ENCODE measurements around the gene SIGLECL1. TPM values are rescaled to one million over a fixed set of nuclear protein-coding genes. Genes with fewer than 3 reads are reported as not detected.

The SIGLECL1 gene
- total and polyA plus RNA-seq, 2 experiments from 2014 or later: not detected

DNA sequence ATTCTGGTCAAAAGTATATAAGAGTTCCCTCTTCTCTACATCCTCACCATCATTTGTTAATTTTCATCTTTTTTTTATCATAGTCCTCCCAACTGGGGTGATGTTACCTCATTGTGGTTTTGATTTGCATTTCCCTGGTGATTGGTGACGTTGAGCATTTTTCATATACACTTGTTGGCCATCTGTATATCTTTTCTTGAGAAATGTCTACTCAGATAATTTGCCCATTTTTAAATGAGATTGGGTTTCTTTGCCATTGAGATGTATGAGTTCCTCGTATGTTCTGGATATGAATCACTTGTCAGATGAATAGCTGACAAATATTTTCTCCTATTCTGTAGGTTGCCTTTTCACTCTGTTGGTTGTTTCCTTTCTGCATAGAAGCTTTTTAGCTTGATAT, 23.6 kb upstream of the SIGLECL1 start (continued):
- TF ChIP-seq, protein P1, sequence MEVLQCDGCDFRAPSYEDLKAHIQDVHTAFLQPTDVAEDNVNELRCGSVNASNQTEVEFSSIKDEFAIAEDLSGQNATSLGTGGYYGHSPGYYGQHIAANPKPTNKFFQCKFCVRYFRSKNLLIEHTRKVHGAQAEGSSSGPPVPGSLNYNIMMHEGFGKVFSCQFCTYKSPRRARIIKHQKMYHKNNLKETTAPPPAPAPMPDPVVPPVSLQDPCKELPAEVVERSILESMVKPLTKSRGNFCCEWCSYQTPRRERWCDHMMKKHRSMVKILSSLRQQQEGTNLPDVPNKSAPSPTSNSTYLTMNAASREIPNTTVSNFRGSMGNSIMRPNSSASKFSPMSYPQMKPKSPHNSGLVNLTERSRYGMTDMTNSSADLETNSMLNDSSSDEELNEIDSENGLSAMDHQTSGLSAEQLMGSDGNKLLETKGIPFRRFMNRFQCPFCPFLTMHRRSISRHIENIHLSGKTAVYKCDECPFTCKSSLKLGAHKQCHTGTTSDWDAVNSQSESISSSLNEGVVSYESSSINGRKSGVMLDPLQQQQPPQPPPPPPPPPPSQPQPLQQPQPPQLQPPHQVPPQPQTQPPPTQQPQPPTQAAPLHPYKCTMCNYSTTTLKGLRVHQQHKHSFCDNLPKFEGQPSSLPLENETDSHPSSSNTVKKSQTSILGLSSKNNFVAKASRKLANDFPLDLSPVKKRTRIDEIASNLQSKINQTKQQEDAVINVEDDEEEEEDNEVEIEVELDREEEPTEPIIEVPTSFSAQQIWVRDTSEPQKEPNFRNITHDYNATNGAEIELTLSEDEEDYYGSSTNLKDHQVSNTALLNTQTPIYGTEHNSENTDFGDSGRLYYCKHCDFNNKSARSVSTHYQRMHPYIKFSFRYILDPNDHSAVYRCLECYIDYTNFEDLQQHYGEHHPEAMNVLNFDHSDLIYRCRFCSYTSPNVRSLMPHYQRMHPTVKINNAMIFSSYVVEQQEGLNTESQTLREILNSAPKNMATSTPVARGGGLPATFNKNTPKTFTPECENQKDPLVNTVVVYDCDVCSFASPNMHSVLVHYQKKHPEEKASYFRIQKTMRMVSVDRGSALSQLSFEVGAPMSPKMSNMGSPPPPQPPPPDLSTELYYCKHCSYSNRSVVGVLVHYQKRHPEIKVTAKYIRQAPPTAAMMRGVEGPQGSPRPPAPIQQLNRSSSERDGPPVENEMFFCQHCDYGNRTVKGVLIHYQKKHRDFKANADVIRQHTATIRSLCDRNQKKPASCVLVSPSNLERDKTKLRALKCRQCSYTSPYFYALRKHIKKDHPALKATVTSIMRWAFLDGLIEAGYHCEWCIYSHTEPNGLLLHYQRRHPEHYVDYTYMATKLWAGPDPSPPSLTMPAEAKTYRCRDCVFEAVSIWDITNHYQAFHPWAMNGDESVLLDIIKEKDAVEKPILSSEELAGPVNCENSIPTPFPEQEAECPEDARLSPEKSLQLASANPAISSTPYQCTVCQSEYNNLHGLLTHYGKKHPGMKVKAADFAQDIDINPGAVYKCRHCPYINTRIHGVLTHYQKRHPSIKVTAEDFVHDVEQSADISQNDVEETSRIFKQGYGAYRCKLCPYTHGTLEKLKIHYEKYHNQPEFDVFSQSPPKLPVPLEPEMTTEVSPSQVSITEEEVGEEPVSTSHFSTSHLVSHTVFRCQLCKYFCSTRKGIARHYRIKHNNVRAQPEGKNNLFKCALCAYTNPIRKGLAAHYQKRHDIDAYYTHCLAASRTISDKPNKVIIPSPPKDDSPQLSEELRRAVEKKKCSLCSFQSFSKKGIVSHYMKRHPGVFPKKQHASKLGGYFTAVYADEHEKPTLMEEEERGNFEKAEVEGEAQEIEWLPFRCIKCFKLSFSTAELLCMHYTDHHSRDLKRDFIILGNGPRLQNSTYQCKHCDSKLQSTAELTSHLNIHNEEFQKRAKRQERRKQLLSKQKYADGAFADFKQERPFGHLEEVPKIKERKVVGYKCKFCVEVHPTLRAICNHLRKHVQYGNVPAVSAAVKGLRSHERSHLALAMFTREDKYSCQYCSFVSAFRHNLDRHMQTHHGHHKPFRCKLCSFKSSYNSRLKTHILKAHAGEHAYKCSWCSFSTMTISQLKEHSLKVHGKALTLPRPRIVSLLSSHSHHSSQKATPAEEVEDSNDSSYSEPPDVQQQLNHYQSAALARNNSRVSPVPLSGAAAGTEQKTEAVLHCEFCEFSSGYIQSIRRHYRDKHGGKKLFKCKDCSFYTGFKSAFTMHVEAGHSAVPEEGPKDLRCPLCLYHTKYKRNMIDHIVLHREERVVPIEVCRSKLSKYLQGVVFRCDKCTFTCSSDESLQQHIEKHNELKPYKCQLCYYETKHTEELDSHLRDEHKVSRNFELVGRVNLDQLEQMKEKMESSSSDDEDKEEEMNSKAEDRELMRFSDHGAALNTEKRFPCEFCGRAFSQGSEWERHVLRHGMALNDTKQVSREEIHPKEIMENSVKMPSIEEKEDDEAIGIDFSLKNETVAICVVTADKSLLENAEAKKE (CRISPR knock-in tag; IDR thresholded peaks at IDR 0.05): no peak
- TF ChIP-seq ZNF331 (CRISPR knock-in tag; IDR thresholded peaks at IDR 0.05; ENCODE audit: low read depth): no peak
- no peak for TF ChIP-seq EZH2phosphoT487 (IDR thresholded peaks at IDR 0.05; ENCODE audit: unreplicated experiment)
- no peak for TF ChIP-seq POLR2AphosphoS5 (IDR thresholded peaks at IDR 0.05; ENCODE audit: low read depth)
- TF ChIP-seq ZNF114 (CRISPR knock-in tag; IDR thresholded peaks at IDR 0.05): no peak
- no peak for TF ChIP-seq EZH2 (IDR thresholded peaks at IDR 0.05; ENCODE audit: low read depth, unreplicated experiment)

DNA sequence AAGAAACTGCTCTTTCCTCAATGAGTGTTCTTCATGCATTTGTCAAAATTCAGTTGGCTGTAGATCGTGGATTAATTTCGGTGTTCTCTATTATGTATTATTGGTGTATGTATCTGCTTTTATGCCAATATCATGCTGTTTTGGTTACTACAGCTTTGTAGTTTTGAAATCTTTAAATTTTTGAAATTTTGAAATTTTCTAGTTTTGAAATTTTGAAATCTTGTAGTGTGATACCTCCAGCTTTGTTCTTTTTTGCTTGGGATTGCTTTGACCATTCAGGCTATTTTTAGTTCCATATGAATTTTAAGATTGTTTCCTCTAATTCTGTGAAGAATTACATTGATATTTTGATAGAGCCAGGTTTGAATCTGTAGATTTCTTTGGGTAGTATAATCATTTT, 22.9 kb upstream of the SIGLECL1 start:
- Mint-ChIP-seq H3K4me3 (no peak overlapping the region), H3K4me1 (no peaks in the 10 kb centered on the region), H3K36me3 (ENCODE audit: low read depth) (peaks cover 4% of the 10 kb centered on the region; the same call in 1 of the 3 replicates), H3K27me3 (ENCODE audit: insufficient read depth, low read depth, poor library complexity) (peaks cover 5% of the 10 kb centered on the region), H3K27ac (no peak overlapping the region), H3K9me3 (peaks cover 80% of the 10 kb centered on the region)
- Histone ChIP-seq H3K4me1 (ENCODE audit: insufficient read depth) (no peaks in the 10 kb centered on the region), H3K79me2 (replicated peaks; ENCODE audit: insufficient read depth) (no peaks in the 10 kb centered on the region), H3K36me3 (ENCODE audit: insufficient read depth) (no peaks in the 10 kb centered on the region), H3F3A (replicated peaks; ENCODE audit: low read depth) (no peaks in the 10 kb centered on the region), H3K4me2 (no peak overlapping the region), H3K4me3 (no peak overlapping the region), H3K27ac (ENCODE audit: low read depth) (no peak overlapping the region), H3K27me3 (ENCODE audit: insufficient read depth) (no peaks in the 10 kb centered on the region), H2AFZ (no peak overlapping the region), H3K9me2 (ENCODE audit: insufficient read depth) (no peaks in the 10 kb centered on the region), H4K20me1 (replicated peaks; ENCODE audit: insufficient read depth) (no peaks in the 10 kb centered on the region)
- TF ChIP-seq ZNF331 (CRISPR knock-in tag; IDR thresholded peaks at IDR 0.05; ENCODE audit: low read depth): no peak
- TF ChIP-seq JUNB (IDR thresholded peaks at IDR 0.05; ENCODE audit: unreplicated experiment): no peak
- TF ChIP-seq, protein P2, sequence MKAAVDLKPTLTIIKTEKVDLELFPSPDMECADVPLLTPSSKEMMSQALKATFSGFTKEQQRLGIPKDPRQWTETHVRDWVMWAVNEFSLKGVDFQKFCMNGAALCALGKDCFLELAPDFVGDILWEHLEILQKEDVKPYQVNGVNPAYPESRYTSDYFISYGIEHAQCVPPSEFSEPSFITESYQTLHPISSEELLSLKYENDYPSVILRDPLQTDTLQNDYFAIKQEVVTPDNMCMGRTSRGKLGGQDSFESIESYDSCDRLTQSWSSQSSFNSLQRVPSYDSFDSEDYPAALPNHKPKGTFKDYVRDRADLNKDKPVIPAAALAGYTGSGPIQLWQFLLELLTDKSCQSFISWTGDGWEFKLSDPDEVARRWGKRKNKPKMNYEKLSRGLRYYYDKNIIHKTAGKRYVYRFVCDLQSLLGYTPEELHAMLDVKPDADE (IDR thresholded peaks at IDR 0.05): no peak
- TF ChIP-seq, protein P3, sequence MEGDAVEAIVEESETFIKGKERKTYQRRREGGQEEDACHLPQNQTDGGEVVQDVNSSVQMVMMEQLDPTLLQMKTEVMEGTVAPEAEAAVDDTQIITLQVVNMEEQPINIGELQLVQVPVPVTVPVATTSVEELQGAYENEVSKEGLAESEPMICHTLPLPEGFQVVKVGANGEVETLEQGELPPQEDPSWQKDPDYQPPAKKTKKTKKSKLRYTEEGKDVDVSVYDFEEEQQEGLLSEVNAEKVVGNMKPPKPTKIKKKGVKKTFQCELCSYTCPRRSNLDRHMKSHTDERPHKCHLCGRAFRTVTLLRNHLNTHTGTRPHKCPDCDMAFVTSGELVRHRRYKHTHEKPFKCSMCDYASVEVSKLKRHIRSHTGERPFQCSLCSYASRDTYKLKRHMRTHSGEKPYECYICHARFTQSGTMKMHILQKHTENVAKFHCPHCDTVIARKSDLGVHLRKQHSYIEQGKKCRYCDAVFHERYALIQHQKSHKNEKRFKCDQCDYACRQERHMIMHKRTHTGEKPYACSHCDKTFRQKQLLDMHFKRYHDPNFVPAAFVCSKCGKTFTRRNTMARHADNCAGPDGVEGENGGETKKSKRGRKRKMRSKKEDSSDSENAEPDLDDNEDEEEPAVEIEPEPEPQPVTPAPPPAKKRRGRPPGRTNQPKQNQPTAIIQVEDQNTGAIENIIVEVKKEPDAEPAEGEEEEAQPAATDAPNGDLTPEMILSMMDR (conservative IDR thresholded peaks at IDR 0.05; ENCODE audit: low read depth in 2 of 2): no peak
- TF ChIP-seq, protein P4, sequence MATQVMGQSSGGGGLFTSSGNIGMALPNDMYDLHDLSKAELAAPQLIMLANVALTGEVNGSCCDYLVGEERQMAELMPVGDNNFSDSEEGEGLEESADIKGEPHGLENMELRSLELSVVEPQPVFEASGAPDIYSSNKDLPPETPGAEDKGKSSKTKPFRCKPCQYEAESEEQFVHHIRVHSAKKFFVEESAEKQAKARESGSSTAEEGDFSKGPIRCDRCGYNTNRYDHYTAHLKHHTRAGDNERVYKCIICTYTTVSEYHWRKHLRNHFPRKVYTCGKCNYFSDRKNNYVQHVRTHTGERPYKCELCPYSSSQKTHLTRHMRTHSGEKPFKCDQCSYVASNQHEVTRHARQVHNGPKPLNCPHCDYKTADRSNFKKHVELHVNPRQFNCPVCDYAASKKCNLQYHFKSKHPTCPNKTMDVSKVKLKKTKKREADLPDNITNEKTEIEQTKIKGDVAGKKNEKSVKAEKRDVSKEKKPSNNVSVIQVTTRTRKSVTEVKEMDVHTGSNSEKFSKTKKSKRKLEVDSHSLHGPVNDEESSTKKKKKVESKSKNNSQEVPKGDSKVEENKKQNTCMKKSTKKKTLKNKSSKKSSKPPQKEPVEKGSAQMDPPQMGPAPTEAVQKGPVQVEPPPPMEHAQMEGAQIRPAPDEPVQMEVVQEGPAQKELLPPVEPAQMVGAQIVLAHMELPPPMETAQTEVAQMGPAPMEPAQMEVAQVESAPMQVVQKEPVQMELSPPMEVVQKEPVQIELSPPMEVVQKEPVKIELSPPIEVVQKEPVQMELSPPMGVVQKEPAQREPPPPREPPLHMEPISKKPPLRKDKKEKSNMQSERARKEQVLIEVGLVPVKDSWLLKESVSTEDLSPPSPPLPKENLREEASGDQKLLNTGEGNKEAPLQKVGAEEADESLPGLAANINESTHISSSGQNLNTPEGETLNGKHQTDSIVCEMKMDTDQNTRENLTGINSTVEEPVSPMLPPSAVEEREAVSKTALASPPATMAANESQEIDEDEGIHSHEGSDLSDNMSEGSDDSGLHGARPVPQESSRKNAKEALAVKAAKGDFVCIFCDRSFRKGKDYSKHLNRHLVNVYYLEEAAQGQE (IDR thresholded peaks at IDR 0.05; ENCODE audit: unreplicated experiment): no peak
- TF ChIP-seq EZH2 (IDR thresholded peaks at IDR 0.05; ENCODE audit: low read depth, unreplicated experiment): no peak
- no peak for TF ChIP-seq EZH2phosphoT487 (IDR thresholded peaks at IDR 0.05; ENCODE audit: unreplicated experiment)
- no peak for DNase-seq (ENCODE audit: low spot score)
- ATAC-seq: no peak

All from GM23338 (cell line).